HUDEP-2 (cell line): Measurements from ENCODE around the gene CFAP221.

ENCODE experiments used
- DNase-seq, 76 experiments: peaks; one replicate each; lab custom pipeline; 2025; ENCODE audit not compliant: unreplicated experiment in 76 of 76; lab: John Stamatoyannopoulos, UW

CFAP221 gene

DNA sequence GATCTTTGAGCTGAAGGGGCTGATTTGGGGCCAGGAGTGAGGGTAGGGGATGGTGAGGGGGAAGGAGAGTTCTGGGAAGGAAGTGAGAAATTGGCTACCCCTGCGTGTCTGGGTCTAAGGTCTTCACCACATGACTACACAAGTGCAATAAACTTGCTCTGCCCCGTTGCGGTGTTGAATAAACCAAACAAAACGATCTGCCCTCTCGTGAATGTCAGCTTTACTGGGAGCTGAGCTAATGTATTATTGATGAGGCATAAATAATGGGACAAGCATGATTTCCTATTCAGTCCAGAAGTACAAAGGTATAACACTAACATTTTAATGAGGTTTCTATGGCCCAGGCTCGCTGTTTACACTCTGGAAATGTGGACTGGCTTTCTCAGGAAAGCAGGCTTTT, 8.0 kb upstream of the CFAP221 start:
- DNase-seq = no peak

- DNase-seq = no peak
Measured at GRCh38 chr2:119536707-119537106, 7.5 kb upstream of the CFAP221 start.

- no peak for DNase-seq
Measured at GRCh38 chr2:119537792-119538191, 6.5 kb upstream of the CFAP221 start.

GRCh38 chr2:119541476-119541875, 2.8 kb upstream of the CFAP221 start:
- no peak for DNase-seq

GRCh38 chr2:119544939-119545475, 758 bp downstream of the CFAP221 start:
- DNase-seq = no peak

DNA sequence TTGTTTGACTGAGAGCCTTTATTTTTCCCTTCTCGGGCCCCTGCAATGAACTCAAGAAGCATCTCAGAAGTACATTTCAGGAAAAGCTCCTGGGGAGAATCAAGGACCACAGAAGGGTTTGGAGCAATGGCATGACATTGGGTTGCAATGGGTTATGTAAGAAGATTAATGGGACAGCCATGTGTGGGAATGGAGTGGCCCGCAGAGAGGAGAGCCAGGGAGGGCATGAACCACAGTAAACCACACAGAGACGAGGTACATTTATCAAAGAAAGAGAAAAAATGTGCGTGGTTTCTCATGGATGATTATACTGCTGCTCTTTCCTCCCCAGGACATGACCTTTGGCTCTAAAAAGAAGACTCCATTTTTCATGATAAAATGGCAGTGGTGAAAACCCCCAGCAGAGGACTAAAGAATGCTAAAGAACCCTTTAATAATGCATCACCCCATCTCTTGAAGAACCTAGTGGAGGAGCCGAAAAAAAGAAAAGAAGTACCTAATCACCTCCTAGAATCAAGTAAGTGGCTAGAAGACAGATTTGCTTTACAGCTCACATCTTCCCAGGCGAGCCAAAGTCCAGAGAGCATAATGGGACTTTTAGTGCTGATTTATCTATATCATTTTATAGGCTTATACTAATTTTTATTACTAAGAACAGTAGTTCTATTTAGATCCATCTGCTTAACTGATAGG, 1.7 kb downstream of the CFAP221 start:
- no peak for DNase-seq

DNA sequence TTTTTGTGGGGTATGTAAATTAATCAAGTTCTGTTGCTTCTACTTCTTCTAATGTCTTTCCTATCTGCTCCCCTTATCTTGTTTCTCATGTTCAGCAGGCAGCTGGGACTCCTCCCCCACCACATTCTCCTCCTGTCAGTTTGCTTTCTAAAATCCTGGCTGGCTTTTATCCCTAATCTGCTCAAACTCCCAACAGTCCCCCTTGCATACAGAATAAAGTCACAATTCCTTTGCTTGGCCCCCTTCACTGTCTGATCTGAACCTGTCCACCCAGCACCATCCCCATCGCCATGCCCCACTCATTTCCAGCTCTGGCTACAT, 2.2 kb downstream of the CFAP221 start:
- DNase-seq = no peak

GRCh38 chr2:119548516-119549120, 4.4 kb downstream of the CFAP221 start:
- no peak for DNase-seq

- no peak for DNase-seq
Measured at GRCh38 chr2:119549241-119549640, 5.0 kb downstream of the CFAP221 start.

DNA sequence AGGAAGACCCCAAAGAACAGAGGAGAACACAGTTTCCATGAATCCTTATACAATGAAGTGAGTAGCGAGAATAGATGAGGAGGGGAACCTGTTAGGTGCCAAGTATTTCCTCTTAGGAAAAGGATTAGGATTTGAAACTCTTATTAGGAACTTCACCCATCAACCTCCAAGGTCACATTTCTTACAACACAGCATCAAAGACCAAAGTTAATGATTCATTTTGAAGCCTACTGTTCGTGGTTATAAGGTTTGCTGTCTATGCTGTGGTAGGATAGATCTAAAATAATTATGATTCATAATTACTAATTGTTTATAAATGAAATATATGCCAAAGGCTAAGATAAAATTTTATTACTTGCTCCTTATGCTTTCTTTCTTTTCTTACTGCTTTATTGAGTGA, 6.1 kb downstream of the CFAP221 start:
- DNase-seq = no peak

- DNase-seq = no peak
Measured at GRCh38 chr2:119550856-119551255, 6.6 kb downstream of the CFAP221 start.

GRCh38 chr2:119552902-119553301, 8.7 kb downstream of the CFAP221 start:
- DNase-seq = no peak

GRCh38 chr2:119553687-119554344, 9.6 kb downstream of the CFAP221 start:
- no peak for DNase-seq

GRCh38 chr2:119565481-119565880, 21.2 kb downstream of the CFAP221 start:
- DNase-seq = no peak

DNA sequence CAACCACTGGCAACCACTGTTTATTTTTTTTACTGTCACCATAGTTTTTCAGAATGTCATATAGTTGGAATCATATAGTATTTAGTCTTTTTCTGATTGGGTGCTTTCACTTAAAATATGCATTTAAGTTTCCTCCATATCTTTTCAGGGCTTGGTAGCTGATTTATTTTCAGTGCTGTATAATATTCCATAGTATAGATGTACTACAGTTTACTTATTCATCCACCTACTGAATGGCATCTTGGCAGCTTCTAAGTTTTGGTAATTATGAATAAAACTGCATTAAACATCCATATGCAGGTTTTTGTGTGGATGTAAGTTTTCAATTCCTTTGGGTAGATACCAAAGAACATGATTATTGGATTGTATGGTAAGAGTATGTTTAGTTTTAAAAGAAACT, 23.0 kb downstream of the CFAP221 start:
- DNase-seq = no peak

GRCh38 chr2:119574108-119574815, 30.0 kb downstream of the CFAP221 start:
- DNase-seq = no peak

DNA sequence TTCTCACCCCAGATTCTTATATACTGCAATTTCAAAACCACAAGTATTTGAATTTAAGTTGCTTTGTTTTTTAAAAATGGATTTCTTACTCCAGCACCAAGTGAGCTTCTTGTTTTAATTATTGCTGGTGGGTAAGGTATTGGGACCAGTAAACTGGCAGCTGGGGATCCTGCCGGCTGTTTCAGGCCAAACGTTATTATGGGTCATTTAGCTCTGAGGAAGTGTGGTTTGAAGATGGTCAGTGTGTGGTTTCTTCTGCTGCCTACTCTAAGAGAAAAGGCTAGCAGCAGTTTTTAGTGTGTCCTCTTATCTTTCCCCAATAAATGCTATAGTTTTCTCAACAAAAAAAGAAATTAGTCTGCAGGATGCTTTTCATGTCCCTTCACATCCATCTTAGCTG, 30.6 kb downstream of the CFAP221 start:
- no peak for DNase-seq

GRCh38 chr2:119575439-119575838, 31.2 kb downstream of the CFAP221 start:
- DNase-seq = no peak

- DNase-seq = no peak
Measured at GRCh38 chr2:119579424-119580295, 35.4 kb downstream of the CFAP221 start.

- no peak for DNase-seq
Measured at GRCh38 chr2:119580550-119581072, 36.4 kb downstream of the CFAP221 start.
